GM12891 (cell line): Measurements from ENCODE around the gene PDLIM1.

Source experiments
- POLR2A ChIP-seq: IDR thresholded peaks from 2 replicates; pipeline ENCODE4 v1.6.1; 2011; ENCODE audit warnings: low read depth, low read length, control low read depth
- POLR2AphosphoS5 ChIP-seq: IDR thresholded peaks from 2 replicates; pipeline ENCODE4 v1.6.1; 2011; ENCODE audit warnings: low read depth, low read length, control low read depth
- POU2F2 ChIP-seq: IDR thresholded peaks from 2 replicates; pipeline ENCODE4 v1.6.1; 2011; ENCODE audit warnings: low read depth, mild to moderate bottlenecking, control low read depth, low read length, moderate library complexity
- TAF1 ChIP-seq: IDR thresholded peaks from 2 replicates; pipeline ENCODE4 v1.6.1; 2011; ENCODE audit warnings: low read depth, low read length, control low read depth

DNA sequence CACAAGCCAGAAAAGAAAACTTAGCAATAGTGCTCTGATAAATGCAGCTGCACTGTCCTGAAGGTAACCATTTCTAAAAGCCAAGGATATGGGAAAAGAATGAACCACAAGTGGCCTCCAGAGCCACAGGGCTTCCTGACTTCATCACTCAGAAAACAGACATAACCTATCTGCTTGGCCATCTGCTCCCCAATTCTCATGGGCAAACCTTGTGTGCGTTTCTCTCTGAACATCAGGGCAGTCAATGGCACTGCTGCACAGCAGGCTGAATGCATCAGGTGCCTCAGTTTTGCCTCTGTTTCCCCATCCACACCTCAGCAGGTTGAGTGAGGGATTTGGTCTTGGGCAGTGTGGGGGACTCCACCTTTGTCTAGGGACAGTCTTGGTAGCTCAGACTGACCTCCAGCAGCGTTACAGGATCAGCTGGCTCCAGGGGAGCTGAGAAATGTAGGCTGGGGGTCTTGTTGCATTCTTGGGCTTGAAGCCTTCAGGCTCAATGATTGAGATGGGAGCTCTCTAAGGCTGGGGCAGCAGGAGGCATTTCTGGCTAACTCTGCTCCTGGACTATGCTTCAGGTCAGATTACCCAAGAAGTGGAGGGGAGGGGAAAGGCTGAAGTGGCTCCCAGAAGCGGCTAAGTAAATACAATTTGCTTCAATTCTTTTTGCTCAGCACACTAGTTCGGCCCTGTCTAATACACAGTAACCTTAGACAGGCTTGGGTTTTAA is 23.6 kb upstream of the PDLIM1 start:
- TF ChIP-seq POLR2AphosphoS5 (no peak), TAF1 (no peak), POLR2A (no peak), POU2F2 (no peak)
